Measurements from ENCODE around the gene C11orf68.

DNA sequence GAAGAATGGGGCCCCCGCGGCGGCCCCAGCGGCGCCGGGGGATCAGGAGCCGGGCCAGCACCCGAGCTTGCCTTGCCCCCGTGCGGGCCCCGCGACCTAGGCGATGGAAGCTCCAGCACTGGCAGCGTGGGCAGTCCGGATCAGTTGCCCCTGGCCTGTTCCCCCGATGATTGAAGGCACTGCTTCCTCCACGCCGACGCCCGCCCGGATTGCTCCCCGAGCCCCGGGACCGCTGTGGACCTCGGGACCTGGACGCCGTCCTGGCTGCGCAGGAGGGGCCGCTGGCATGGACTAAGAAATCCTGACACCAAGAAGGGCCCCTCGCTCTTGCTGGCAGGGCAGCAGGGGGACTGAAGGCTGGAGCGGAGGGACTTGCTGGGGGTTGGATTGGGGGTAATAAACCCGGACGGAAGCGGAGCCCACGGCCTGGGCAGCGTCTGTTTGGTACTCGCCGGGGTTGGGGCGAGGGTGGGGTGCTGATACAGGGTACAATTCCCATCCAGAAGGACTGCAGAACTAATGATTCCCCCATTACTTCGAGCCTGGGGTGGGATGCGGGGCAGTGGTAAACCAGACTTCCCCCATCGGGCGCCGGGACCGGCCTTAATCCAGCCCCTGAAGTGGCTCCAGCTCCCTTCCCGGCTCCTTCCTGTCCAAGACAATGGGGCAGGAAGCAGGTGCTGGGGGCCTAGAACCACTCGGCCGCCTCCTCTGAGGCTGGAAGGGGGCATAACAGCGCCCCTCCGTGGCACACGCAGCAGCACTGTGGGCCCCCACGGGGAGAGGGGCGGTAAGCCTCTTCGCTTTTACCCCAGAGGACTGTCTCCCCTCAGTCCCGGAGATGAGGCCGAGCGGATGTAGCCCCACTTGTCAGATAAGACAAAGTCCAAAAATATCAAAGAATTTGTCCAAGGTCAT, 27.4 kb downstream of the C11orf68 start:
- TF ChIP-seq EP300 (IDR thresholded peaks at IDR 0.05), result peak in 1 of 4 donors; percentile 10
- TF ChIP-seq, protein P1, sequence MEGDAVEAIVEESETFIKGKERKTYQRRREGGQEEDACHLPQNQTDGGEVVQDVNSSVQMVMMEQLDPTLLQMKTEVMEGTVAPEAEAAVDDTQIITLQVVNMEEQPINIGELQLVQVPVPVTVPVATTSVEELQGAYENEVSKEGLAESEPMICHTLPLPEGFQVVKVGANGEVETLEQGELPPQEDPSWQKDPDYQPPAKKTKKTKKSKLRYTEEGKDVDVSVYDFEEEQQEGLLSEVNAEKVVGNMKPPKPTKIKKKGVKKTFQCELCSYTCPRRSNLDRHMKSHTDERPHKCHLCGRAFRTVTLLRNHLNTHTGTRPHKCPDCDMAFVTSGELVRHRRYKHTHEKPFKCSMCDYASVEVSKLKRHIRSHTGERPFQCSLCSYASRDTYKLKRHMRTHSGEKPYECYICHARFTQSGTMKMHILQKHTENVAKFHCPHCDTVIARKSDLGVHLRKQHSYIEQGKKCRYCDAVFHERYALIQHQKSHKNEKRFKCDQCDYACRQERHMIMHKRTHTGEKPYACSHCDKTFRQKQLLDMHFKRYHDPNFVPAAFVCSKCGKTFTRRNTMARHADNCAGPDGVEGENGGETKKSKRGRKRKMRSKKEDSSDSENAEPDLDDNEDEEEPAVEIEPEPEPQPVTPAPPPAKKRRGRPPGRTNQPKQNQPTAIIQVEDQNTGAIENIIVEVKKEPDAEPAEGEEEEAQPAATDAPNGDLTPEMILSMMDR (IDR thresholded peaks at IDR 0.05), result peak in 4 of 6 experiments; percentile 19 to 38 (median 28)
- TF ChIP-seq POLR2A (IDR thresholded peaks at IDR 0.05), result peak in 1 of 4 donors; percentile 12
- peak; percentile 65 to 67 for TF ChIP-seq POLR2AphosphoS5 (IDR thresholded peaks at IDR 0.05)

Data from upper lobe of left lung (tissue), 4 donors.